ENCODE measurements around the gene TDRD15. TPM values are rescaled to one million over a fixed set of nuclear protein-coding genes. Genes with fewer than 3 reads are reported as not detected.

The TDRD15 gene
- 5.2 and 6.7 TPM in 2 replicates for total RNA-seq (2014; rRNA removed; shearing (Covaris generic))

DNA sequence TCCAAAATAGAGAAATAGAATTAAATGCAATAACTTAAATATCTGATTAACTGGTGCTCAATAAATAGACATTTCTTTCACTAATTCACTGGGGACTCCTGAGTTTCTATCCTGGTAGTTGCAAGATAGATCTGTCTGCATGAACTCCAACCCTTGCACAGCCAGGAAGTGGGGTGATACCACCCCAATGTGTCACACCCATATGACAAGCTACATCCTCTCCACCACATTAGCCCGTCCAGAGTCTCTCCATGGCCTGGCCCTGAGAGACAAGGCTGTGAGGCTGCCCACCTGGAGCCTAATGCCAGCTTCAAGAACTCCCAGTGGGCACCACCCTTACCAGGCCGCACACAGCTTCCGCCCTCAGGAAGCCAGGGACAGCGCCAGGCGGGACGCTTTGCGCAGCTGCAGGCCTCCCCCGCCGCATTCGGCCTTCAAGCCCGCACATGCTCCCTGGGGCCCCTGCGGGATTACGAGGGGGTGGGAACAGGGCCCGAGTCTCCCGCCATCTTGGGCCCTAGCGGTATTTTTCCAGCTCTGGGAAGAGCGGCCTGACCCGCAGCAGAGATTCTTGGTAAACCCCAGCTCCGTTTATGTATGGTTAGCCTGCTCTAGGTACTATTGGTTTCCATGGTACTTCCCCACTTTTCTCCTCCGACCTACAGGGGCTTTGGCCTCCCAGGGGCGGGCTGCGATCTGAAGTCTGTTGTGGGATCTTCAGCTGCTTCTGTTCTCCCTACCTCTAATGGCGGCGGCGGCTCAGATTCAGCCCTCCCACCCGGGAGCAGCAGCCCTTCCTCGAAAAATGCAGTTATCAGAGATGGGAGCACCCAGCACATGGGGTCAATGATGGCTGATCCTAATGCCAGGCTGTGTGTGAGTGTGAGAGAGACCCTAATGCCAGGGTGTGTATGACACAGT is at the start of gene TDRD15:
Gene TDRD15 (plus strand): TSS at position 496 of the 921 bp plus-strand sequence. CDS start 13,500 bp downstream, outside the sequence.
- DNase-seq (ENCODE audit: low read depth), result peak; percentile 87

DNA sequence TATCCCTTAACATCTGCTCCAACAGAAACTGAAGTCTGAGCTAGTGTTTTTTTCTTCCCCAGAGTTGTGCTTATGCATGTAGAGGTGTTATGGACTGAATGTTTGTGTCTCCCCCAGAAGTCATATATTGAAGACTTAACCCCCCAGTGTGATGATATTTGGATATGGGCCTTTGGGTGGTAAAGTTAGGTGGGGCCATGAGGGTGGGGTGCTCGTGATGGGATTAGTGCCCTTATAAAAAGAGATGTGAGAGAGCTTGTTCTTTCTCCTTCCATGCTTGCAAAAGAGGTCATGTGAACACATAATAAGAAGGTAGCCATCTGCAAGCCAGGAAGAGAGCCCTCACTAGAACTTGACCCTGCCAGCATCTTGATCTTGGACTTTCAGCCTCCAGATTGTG is 45.5 kb upstream of the TDRD15 start:
- DNase-seq (ENCODE audit: low read depth), result no peak

DNA sequence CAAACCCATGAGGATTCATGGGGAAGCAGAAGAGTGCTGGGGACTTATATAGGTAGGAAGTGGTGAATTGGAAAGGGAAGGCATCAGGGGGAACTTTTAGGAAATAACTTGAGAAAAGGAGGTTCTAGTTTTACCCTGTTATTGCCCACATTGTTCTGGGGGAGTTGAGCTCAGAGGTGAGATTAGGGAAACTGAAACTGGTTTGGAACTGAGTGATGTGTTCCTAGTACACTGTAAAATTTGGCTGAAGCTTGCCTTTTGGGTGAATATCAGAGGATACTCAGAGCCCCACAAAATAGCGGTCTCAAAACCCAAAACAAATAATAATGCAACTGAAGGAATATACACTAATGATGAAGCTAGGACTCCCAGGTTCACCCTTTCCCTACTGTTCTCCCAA is 40.3 kb upstream of the TDRD15 start:
- no peak for DNase-seq (ENCODE audit: low read depth)

DNA sequence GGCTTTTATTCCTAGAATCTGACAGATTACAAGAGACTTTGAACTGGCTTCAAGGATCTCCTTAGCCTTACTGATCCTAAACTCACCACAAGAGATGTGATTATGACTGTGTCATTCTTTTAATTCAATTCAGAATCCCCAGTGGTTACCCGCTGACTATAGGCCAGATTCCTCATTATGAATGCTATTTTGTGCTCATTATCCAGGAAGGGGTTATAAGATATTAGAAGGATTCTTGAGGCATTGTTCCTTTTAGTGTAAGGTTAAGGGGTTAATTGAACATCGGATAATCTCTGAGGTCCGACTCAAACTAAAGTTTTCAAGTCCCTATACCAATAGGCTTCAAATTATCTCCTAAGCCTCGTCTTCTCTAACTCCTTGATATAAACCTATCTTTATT is 39.4 kb upstream of the TDRD15 start:
- no peak for DNase-seq (ENCODE audit: low read depth)

DNA sequence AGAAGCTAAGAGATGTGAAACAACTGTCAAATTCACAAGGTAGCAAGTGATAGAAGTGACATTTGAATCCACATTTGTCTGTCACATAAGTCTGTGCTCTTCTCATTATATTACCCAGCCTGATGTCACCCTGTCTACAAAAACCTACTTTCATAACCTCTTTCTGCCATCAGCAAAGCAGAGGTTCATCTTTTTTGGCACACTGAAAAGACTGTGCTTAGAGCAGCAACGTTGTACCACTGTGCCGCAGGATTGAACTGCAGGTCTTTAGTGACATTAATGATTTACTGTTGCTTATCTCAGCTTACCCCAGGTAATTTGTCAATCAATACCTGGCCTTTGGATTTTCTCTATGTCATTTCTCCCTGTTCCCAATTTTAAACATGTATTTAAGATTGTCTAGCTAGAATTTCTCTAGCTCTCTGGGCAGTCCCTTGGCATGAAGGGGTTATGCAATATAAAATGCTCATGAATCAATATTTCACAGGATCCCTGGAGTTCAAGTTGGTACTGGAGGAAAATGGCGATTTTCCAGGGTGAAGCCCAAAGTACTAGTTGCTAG is 31.4 kb upstream of the TDRD15 start:
- no peak for DNase-seq (ENCODE audit: low read depth)

DNA sequence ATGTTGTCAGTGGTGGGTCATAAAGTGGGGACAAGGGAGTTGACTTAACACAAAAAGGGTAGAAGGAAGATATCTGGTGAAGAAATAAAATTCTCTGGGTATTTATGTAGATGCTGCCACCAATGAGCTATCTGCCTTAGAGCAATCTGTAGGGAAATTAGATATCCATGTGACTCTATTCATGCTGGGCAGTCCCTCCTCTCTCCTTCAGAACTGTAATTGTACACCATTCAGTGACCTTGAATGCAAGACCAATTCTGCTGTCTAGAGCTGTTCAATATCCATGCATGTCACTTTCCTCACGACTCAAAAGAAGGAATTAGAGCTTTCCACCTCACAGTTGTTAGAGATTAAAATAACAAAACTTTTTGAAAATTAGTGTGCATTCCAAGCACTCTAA is 28.6 kb upstream of the TDRD15 start:
- DNase-seq (ENCODE audit: low read depth), result no peak

DNA sequence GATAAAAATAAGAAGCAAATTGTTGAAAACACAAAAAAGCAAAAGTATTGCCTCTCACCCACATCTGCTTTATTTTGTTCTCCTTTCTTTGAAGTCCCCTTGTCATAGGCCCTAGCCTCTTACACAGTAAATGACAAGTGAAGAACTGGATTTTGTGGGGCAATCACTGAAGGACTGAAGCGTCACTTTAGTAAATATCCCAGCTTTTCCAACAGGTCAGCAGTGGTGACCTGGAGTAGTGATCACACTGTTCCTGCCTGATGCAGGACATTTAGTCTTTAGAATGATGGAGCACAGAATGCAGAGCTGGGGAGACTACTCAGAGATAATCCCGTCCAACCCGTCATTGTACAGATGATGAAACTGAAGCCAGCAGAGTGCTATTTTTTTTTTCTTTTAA is 28.1 kb upstream of the TDRD15 start:
- DNase-seq (ENCODE audit: low read depth), result no peak

DNA sequence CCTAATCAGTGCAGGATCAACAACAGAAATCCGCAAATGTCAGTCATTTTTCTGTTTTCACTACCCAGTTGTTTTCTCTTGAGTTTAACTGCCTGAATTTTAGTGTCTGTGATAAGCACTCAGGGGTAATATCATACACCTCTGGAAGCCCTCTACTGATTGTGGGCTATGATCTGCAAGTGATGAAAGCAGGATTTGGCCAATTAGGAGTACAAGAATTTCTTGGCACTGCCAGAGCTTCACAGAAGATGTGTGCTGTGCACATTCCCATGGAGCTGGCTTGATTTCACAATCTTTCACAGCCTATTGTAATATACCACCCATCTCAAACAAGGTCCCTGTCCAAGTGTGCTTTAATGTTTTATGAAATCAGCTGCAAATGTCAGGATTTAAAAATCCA is 27.3 kb upstream of the TDRD15 start:
- no peak for DNase-seq (ENCODE audit: low read depth)

DNA sequence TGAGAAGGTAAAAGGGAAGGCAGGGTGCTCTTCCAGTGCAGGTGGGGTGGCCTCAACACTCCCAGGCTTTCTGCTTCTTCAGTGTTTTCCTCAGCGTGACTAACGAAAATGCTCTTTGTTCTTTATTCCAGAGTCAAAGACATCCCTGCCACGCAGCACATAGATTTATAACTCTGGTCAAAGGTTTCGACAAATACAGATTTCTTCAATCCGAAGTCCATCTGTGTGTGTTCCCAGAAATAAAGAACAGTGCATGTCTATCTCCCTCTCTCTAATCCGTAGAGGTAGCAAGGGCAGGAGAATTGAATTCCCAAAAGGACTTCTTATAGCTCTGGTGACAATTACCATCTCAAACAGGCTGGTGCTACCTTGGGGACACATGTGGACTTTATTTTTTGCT is 26.4 kb upstream of the TDRD15 start:
- DNase-seq (ENCODE audit: low read depth), result no peak

DNA sequence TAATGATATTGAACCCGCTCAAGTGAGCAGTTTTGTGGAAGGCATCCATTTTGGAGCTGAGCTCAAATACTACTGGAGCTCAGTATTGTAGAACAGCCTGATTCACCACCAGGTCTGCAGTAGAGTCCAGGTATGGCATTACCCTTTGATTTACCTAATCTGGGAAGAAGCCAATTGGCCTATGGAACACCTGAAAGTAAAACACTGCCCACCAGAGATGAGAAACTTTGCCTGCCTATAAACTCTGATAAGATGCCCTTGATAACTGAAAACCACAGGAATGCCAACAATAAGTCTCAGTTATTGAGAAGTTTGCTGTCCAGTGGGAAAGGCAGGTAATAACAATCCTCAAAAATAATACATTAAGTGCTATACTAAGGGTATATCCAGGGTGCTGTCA is 25.5 kb upstream of the TDRD15 start:
- DNase-seq (ENCODE audit: low read depth), result no peak

GRCh38 chr2:21099281-21099907 is 24.4 kb upstream of the TDRD15 start:
- no peak for DNase-seq (ENCODE audit: low read depth)

GRCh38 chr2:21101514-21102155 is 22.1 kb upstream of the TDRD15 start:
- peak; percentile 14 for DNase-seq (ENCODE audit: low read depth)

- DNase-seq (ENCODE audit: low read depth), result no peak
These were observed 21.4 kb upstream of the TDRD15 start for GRCh38 chr2:21102356-21102755.

GRCh38 chr2:21103274-21103891 is 20.4 kb upstream of the TDRD15 start:
- DNase-seq (ENCODE audit: low read depth), result no peak

GRCh38 chr2:21104030-21104660 is 19.6 kb upstream of the TDRD15 start:
- DNase-seq (ENCODE audit: low read depth), result no peak

DNA sequence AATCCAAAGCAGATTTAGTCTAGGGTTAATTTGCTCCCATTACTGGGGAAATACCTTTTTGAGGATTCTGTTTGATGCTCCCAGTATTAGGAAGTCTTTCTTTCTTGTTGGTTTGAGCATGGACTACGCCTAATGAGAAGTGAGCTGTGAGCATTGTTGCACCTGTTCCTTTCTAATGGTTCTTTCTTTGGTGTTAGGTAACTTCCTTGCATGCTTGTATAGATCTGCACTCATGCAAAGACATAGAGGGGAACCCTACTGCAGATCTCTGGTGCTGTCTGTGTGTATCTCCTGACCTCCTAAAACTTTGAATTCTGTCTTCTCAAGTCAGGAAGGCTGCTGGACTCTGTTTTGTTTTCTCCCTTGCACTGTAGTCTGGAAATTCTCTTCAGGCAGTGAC is 12.8 kb upstream of the TDRD15 start:
- no peak for DNase-seq (ENCODE audit: low read depth)

DNA sequence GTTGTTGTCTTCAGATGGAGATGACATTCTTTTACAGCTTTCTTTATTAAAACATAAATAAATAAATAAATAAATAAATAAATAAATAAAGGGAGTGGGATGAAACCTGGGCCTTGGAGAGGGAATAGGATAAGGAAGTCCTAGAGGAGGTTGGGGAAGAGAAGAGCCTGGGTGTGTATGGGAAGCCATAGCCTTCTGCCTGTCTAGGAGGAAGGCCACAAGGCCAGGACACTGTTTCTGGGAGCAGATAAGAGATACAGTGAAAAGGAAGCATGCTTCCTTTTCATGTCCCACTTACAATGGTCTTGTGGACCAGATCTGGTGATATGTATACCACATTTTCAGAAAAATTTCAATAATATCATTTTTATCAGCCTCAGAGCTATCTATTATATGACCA is 6.1 kb upstream of the TDRD15 start:
- DNase-seq (ENCODE audit: low read depth), result no peak

DNA sequence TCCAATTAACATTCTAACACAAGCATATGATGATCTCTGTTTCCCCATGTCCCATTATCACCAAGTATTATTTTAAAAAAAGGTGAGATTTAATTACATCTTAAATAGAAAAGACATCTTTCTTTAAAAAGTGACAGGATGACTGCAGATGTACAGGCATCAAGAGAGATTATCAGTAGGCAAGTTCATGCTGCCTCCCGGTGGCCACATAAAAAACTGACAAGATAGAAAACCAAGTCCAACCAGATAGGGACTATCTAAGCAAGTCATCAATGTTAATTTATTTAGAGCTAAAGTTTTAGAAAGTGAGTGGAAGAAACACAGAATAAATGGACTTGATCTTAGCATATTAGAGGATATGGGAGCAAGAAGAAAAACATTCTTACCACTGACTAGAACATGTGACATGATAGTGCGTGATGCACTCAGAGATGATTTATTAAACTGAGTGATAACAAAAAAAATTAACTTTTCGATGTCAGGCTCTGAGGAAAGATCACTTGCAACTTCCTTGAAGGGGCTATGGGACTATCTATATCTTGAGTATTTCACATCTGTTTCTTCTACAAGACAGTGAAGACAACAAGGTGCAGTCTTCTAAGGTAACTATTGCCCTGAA is 5.4 kb upstream of the TDRD15 start:
- peak; percentile 32 for DNase-seq (ENCODE audit: low read depth)

DNA sequence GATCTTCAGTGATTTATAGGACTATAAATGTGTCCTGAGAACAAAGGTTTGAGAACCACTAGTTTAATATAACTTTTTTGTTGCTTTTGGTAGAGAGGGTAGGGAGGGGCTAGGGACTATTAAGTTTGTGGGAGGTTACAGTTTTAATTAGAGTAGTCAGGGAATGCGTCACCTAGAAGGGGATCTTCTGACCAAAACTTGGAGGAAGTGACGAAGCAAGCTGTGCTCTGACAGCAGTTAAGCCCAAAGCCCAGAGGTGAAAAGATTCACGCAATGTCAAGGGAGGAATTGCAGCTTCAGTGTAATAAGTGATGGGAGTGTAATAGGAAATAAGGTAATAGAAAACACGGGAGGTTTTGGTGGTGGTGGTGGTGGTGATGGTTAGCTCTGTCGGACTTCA is 8.1 kb downstream of the TDRD15 start:
- DNase-seq (ENCODE audit: low read depth), result peak; percentile 71

DNA sequence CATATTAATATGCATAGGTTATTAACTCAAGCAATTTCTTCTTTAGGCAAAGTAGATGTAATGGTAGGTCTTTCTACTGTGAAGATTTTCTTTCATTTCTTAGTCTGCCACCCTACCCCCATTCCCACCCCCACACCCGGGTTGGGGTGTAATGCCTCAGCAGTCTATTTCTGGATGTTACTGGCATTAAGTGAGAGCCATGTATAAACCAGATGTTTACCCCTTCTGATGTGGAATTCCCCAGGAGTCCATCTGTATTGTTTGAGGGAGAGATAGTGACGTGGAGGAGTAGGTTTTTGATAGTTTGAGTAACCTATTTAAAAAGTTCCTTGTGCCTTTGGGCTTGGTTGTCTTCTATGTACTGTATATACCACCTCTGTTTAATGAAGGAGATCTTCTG is 11.8 kb downstream of the TDRD15 start:
- DNase-seq (ENCODE audit: low read depth), result no peak

DNA sequence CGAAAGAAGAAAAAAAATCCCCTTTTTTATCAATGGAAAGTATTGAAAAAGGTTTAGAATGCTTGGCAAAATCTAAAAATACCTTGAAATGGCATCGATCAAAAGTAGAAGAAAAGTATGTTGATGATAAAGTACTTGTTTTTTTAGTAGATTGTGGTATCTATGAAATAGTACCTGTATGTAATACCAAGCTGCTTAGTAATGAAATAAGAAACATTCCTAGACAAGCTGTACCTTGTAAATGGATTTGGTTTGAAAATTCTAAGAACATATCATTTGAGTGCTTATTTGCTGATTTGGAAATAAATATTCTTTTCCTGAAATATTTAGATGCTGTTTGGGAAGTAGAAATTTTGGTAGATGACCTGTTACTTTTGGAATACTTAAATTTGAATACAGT is 18.4 kb downstream of the TDRD15 start:
- DNase-seq (ENCODE audit: low read depth), result no peak

Measured in Daoy (cell line).